H9 (cell line): ENCODE measurements around the gene METTL14. TPM values are rescaled to one million over a fixed set of nuclear protein-coding genes. Genes with fewer than 3 reads are reported as not detected.
A peak's percentile ranks its signal among the peaks of the same experiment; 100 is the strongest.

Experiments
- DNase-seq: peaks from one replicate; pipeline ENCODE4 v3.0.0-alpha.2; 2017
- H2AFZ ChIP-seq: one replicate; pipeline ENCODE4 v1.6.1; 2013; ENCODE audit warnings: mild to moderate bottlenecking, low read length, control low read depth, moderate library complexity
- H2AK5ac ChIP-seq: 2 replicates; pipeline ENCODE4 v1.6.1; 2013; ENCODE audit warnings: low read length, control low read depth, mixed read lengths; ENCODE audit not compliant: insufficient read length
- H2BK120ac ChIP-seq: one replicate; pipeline ENCODE4 v1.6.1; 2013; ENCODE audit warnings: low read depth, mild to moderate bottlenecking, low read length, control low read depth, inconsistent platforms; ENCODE audit not compliant: poor library complexity, severe bottlenecking
- H2BK12ac ChIP-seq: 2 replicates; pipeline ENCODE4 v1.6.1; 2013; ENCODE audit warnings: low read length, control low read depth, mixed read lengths, low read depth; ENCODE audit not compliant: insufficient read length
- H2BK15ac ChIP-seq: 2 replicates; pipeline ENCODE4 v1.6.1; 2013; ENCODE audit warnings: low read depth, low read length, control low read depth
- H2BK20ac ChIP-seq: one replicate; pipeline ENCODE4 v1.6.1; 2013; ENCODE audit warnings: low read depth, mild to moderate bottlenecking, low read length, control low read depth, inconsistent platforms; ENCODE audit not compliant: poor library complexity, severe bottlenecking
- H2BK5ac ChIP-seq: 2 replicates; pipeline ENCODE4 v1.6.1; 2013; ENCODE audit warnings: low read length, control low read depth, mixed read lengths; ENCODE audit not compliant: insufficient read length
- H3K14ac ChIP-seq: 2 replicates; pipeline ENCODE4 v1.6.1; 2013; ENCODE audit warnings: low read length, control low read depth; ENCODE audit not compliant: insufficient read depth
- H3K18ac ChIP-seq: 2 replicates; pipeline ENCODE4 v1.6.1; 2013; ENCODE audit warnings: low read depth, mild to moderate bottlenecking, mixed read lengths, low read length, control low read depth; ENCODE audit not compliant: insufficient read length
- H3K23ac ChIP-seq: 2 replicates; pipeline ENCODE4 v1.6.1; 2013; ENCODE audit warnings: low read length, control low read depth, mixed read lengths, low read depth; ENCODE audit not compliant: insufficient read length
- H3K23me2 ChIP-seq: 2 replicates; pipeline ENCODE4 v1.6.1; 2013; ENCODE audit warnings: low read depth, mild to moderate bottlenecking, mixed read lengths, low read length, control low read depth; ENCODE audit not compliant: insufficient read length, poor library complexity, severe bottlenecking
- H3K27ac ChIP-seq: 2 replicates; pipeline ENCODE4 v1.5.1; 2013; ENCODE audit warnings: low read length, control low read depth, mixed read lengths, low read depth; ENCODE audit not compliant: insufficient read length
- H3K27me3 ChIP-seq: 2 replicates; pipeline ENCODE4 v1.6.1; 2013; ENCODE audit warnings: low read length, control low read depth, inconsistent platforms; ENCODE audit not compliant: insufficient read depth
- H3K4ac ChIP-seq: 2 replicates; pipeline ENCODE4 v1.6.1; 2013; ENCODE audit warnings: low read depth, mild to moderate bottlenecking, control low read depth, inconsistent platforms, low read length, moderate library complexity
- H3K4me1 ChIP-seq: 2 replicates; pipeline ENCODE4 v1.6.1; 2013; ENCODE audit warnings: low read length, control low read depth, inconsistent platforms; ENCODE audit not compliant: insufficient read depth
- H3K4me2 ChIP-seq: 2 replicates; pipeline ENCODE4 v1.6.1; 2013; ENCODE audit warnings: low read length, control low read depth, mixed read lengths; ENCODE audit not compliant: insufficient read length, insufficient read depth
- H3K56ac ChIP-seq: 2 replicates; pipeline ENCODE4 v1.6.1; 2013; ENCODE audit warnings: low read depth, mild to moderate bottlenecking, mixed read lengths, low read length, control low read depth; ENCODE audit not compliant: insufficient read length
- H3K79me1 ChIP-seq: 2 replicates; pipeline ENCODE4 v1.6.1; 2013; ENCODE audit warnings: low read depth, mild to moderate bottlenecking, moderate library complexity, low read length, control low read depth, inconsistent platforms; ENCODE audit not compliant: insufficient read depth, poor library complexity, severe bottlenecking
- H3K79me2 ChIP-seq: 2 replicates; pipeline ENCODE4 v1.6.1; 2013; ENCODE audit warnings: low read length, control low read depth, inconsistent platforms; ENCODE audit not compliant: insufficient read depth
- H3K9ac ChIP-seq: 2 replicates; pipeline ENCODE4 v1.6.1; 2013; ENCODE audit warnings: low read length, control low read depth, mixed read lengths; ENCODE audit not compliant: insufficient read length; ENCODE audit errors: extremely low read depth
- H3K9me3 ChIP-seq: one replicate; pipeline ENCODE4 v1.6.1; 2013; ENCODE audit warnings: low read depth, low read length, inconsistent platforms; ENCODE audit not compliant: control insufficient read depth
- H3T11ph ChIP-seq: one replicate; pipeline ENCODE4 v1.6.1; 2013; ENCODE audit warnings: mild to moderate bottlenecking, low read length, control low read depth, inconsistent platforms
- H4K20me1 ChIP-seq: one replicate; pipeline ENCODE4 v1.6.1; 2013; ENCODE audit not compliant: control insufficient read depth, insufficient read length, insufficient read depth
- H4K5ac ChIP-seq: 2 replicates; pipeline ENCODE4 v1.6.1; 2013; ENCODE audit warnings: low read depth, mild to moderate bottlenecking, mixed read lengths, low read length, control low read depth; ENCODE audit not compliant: insufficient read length
- H4K8ac ChIP-seq: replicated peaks from 2 replicates; pipeline ENCODE4 v1.6.1; 2013; ENCODE audit warnings: low read length, control low read depth, mixed read lengths, low read depth; ENCODE audit not compliant: insufficient read length
- H4K91ac ChIP-seq: 2 replicates; pipeline ENCODE4 v1.6.1; 2013; ENCODE audit warnings: low read depth, mild to moderate bottlenecking, moderate library complexity, mixed read lengths, low read length, control low read depth; ENCODE audit not compliant: insufficient read length
- H3K27ac Mint-ChIP-seq, 3 experiments: 2 replicates in 2 of 3; 3 replicates in 1 of 3; pipeline ENCODE4 v1.8.0; 2020 to 2021; ENCODE audit warnings: mixed read lengths in 3 of 3, mild to moderate bottlenecking in 1 of 3, moderate library complexity in 1 of 3
- H3K27me3 Mint-ChIP-seq: 2 replicates; pipeline ENCODE4 v1.8.0; 2021; ENCODE audit warnings: low read depth, mild to moderate bottlenecking, moderate library complexity, mixed read lengths
- H3K36me3 Mint-ChIP-seq, 3 experiments: 2 replicates in 2 of 3; 3 replicates in 1 of 3; pipeline ENCODE4 v1.8.0; 2020 to 2021; ENCODE audit warnings: low read depth in 3 of 3, mixed read lengths in 3 of 3; ENCODE audit not compliant: insufficient read depth in 1 of 3
- H3K4me1 Mint-ChIP-seq, 2 experiments: 2 replicates each; pipeline ENCODE4 v1.8.0; 2020; ENCODE audit warnings: mixed read lengths in 2 of 2
- H3K4me3 Mint-ChIP-seq, 2 experiments: 2 replicates in 1 of 2; 3 replicates in 1 of 2; pipeline ENCODE4 v1.8.0; 2020 to 2021; ENCODE audit warnings: mild to moderate bottlenecking in 2 of 2, mixed read lengths in 2 of 2, moderate library complexity in 1 of 2
- H3K9me3 Mint-ChIP-seq, 2 experiments: 2 replicates in 1 of 2; 3 replicates in 1 of 2; pipeline ENCODE4 v1.8.0; 2020; ENCODE audit warnings: mild to moderate bottlenecking in 2 of 2, mixed read lengths in 2 of 2, moderate library complexity in 1 of 2
- CTCF ChIP-seq: fragments of 200-600 bp; sonication (generic); conservative IDR thresholded peaks from 3 replicates; pipeline ENCODE4 v1.8.0; 2021; ENCODE audit warnings: antibody characterized with exemption, mild to moderate bottlenecking
- WGBS: extraction: QIAGEN DNeasy Blood & Tissue Kit; methylation state at CpG from one replicate; pipeline ENCODE4 v1.1.7; 2013; ENCODE audit warnings: missing lambda C conversion rate, low lambda C conversion rate, mixed read lengths; ENCODE audit not compliant: insufficient read length; ENCODE audit errors: extremely low coverage; 5-methylcytosine and 5-hydroxymethylcytosine counted together
- total RNA-seq: library from RNA; stranded (reverse); gene quantifications from 2 replicates; pipeline ENCODE4 v1.2.1, GENCODE V29; 2021

METTL14 gene
- total RNA-seq, 1 experiment from 2014 or later: 53.3 TPM

- no peak overlapping the region for H3K4me3 Mint-ChIP-seq
Measured at GRCh38 chr4:118740869-118741268, 55.7 kb downstream of the METTL14 start.

More at GRCh38 chr4:118740869-118741268, 55.7 kb downstream of the METTL14 start:
- no CpG with 5 or more reads among the region's 5 CpGs for WGBS
- no peak overlapping the region for H3K14ac ChIP-seq
- H4K8ac ChIP-seq: no peak overlapping the region
- no peak overlapping the region for H3K4me2 ChIP-seq
- H4K20me1 ChIP-seq: no peaks in the 10 kb centered on the region
- H3K23ac ChIP-seq: no peak overlapping the region
- no peak overlapping the region for H3K27ac Mint-ChIP-seq
- no peaks in the 10 kb centered on the region for H3K27me3 Mint-ChIP-seq
- no peak overlapping the region for H2BK20ac ChIP-seq
- no peak overlapping the region for H3K27ac ChIP-seq
- H3K18ac ChIP-seq: no peak overlapping the region
- H3K27me3 ChIP-seq: no peaks in the 10 kb centered on the region
- H2BK120ac ChIP-seq: no peak overlapping the region
- H3K9ac ChIP-seq: no peak overlapping the region
- H3K4me1 Mint-ChIP-seq: no peaks in the 10 kb centered on the region
- no peaks in the 10 kb centered on the region for H3K79me1 ChIP-seq
- no peaks in the 10 kb centered on the region; the same call in 1 of the 2 replicates for H3K4me1 ChIP-seq
- no peaks in the 10 kb centered on the region for H3K23me2 ChIP-seq
- no peak overlapping the region for H3K4ac ChIP-seq
- H2AFZ ChIP-seq: no peak overlapping the region
- peaks cover 23 to 71% (median 46%) of the 10 kb centered on the region in 3 experiments for H3K36me3 Mint-ChIP-seq
- no peak overlapping the region for H3K56ac ChIP-seq
- no peaks in the 10 kb centered on the region for H3K9me3 ChIP-seq
- H2AK5ac ChIP-seq: no peak overlapping the region
- H3T11ph ChIP-seq: no peak overlapping the region
- no peak overlapping the region for H4K91ac ChIP-seq
- no peaks in the 10 kb centered on the region for H3K9me3 Mint-ChIP-seq
- peak; percentile 66 for TF ChIP-seq CTCF
- no peak overlapping the region for H4K5ac ChIP-seq
- no peaks in the 10 kb centered on the region for H3K79me2 ChIP-seq
- no peak overlapping the region for H2BK15ac ChIP-seq
- no peak for DNase-seq
- no peak overlapping the region for H2BK5ac ChIP-seq
- H2BK12ac ChIP-seq: no peak overlapping the region
